Hindlimb muscle (tissue), 1 donor: Measurements from ENCODE around the gene MYOM1. TPM values are rescaled to one million over a fixed set of nuclear protein-coding genes. Genes with fewer than 3 reads are reported as not detected.
"Not testable (repeated sequence)": the region's sequence is repeated elsewhere in the genome, so short reads cannot be mapped to it uniquely, and the experiment has no call there.

Experiments
- DNase-seq: peaks from one replicate; pipeline ENCODE4 v3.0.0-alpha.2; 2013
- polyA plus RNA-seq: library from polyadenylated mRNA; unstranded; fragments of 120-200 nt; gene quantifications from one replicate; pipeline ENCODE4 v1.2.1, GENCODE V29; 2013; ENCODE audit not compliant: insufficient read length

MYOM1 gene
- polyA plus RNA-seq, 1 donor: 679 TPM

DNA sequence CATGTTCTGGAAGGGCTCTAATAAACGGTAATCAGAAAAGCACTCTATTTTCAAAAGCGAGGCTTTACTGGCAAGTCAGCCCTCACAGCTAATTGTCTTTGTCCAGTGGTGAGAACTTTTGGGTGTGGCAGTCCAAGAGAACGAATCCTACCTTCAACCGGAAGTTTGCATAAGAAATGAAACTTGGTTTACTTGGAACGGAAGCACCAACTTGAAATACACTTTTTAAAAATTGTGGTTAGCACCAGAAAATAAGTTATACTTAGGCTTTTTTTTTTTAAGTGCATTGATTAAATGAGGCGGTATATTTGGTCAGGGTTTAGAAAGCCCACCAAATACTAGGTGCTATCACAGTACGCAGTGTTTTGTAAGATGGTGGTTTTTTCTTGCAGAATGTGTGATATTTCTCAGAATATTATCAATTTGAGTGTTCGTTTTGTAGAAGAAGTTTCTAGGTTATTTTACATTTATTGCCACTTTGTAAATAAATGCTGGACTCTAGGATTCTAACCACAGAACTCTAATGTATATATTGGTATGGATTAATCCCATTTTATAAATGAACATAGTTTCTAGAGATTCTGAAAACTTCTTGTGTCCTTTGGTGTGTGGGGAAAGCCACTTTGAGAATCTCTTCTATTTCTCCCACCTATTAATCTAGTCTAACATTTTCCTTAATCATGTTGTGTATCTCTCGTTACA lies 29.0 kb upstream of the MYOM1 start:
- peak; percentile 16 for DNase-seq

DNA sequence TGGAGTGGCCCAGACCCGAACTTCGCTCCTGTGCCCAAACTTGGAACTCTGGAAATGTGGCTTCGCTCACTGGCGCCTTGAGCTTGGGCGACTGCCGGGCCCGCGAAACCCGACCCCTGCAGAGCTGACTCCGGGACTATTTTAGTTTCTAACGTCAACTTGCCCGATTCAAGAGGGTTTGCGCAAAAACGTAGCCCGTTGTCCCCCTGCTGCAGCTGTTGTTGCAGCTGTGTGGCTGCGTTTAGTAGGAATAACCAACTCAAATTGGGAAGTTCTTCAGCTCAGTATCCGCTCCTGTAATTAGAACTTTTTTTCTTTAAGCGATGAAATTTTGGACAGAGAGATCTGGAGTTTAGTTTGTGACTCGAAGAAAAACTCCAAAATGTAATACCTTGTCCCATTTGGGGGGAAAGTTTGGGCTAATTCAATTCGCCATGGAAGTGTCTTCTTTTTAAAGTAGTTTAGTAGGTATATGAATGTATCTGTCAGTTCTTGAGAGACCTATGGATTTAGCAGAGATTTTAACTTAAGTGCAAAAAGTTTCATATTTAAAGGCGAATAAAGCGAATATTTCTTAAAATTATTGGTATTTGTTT lies 28.4 kb upstream of the MYOM1 start:
- DNase-seq: peak; percentile 76

DNA sequence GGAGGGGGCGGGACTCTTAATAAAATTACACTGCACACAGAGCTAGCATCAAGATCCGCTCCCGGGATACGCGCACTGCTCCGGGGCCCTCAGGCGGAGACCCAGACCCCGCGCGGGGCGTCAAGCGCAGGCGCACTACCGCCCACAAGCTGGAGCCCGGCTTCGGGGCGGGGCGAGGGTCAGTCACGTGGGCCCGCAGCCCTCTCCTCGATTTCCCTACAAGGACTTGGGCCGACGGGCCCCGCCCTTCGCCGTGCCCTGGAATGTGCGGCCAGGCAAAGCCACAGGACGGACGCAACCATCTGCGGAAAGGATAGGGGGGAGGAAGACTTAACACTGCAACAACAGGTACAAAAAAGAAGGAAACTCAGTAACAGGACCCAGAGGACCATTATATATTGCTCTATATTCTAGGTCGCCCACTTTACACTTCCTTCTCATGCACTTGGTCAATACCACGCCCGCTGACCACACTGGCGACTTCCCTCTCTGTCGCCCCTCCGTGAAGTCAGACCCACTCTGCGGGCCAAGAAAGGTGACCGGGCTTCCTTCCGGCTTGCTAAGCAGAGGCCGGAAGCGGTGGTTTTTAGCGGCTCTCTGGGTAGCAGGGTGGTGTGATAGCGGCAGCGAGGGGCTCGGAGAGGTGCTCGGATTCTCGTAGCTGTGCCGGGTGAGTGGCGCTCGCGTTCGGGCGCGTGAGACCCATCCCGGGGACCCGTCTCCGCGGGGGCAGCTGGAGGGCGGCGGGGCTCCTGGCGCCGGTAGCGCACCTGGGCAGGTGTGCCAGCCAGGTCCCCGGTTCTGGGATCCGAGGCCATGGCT lies 27.7 kb upstream of the MYOM1 start, which contains the start of gene MYL12A:
Gene MYL12A, plus strand, starts transcription at position 562 of the 822 bp plus-strand sequence. CDS start 5,447 bp downstream, outside the sequence.
- DNase-seq: peak; percentile 98

DNA sequence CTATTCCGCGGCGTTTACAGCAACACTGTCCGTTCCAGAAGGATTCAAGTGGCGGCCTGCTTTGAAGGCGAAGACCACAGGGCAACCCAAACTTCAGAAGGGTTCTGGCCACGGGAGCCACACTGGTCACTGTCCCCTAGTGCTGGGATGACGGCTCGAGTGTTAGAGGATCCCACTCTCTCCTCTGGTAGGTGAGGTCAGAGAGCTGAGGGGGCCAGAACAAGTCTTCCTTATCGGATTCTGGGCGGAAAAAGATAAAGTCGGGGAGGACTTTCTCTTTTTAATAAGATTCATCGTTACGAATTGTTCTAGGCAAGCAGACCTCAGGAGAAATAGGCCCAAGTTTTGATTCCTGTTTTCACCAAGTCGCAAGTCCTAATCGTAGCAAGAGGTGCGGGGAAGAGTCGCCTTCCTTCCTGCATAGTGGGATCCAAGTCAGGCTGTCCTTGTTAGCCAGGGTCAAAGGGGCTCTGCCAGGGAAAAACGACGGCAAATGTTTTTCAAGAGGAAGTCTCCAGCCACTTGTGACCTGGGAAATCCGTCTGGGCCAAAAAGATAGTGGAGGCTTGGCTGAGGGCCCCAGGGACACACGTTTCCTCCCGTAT lies 27.0 kb upstream of the MYOM1 start:
- DNase-seq: peak; percentile 50

DNA sequence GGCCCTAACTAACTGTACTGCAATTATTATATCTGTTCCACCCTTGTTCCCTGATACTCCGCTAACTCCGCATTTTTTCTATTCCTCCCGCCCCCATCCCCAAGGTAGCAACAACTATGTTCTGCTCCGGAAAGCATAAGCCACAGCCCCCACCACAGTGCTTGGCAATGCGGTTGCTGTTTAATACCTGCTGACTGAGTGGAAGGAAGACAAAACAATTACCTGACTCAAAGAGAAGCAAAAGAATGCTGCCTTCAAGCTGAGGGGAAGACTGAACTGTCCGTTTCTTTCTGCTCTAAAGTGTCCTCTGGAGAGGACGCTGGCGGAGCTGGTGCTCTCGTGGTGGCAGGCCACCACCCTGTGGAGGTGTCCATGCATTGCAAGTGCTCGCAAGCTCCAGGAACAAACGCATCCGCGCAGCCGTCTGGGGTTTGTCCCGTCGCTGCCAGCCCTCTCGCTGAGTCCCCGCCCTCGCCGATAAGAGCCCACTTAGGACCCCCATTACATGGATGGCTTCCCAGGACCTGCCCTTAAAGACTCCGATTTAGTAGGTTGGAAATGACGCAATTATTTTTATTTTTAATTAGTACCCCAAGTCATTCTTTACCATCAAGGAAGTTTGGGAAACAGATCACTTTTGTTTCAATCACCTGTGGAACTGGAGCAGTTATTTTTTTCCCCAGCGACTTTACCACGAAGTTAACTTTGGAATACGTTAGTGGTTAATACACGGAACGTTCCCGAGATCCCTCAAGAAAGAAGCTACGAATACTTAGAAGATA lies 26.3 kb upstream of the MYOM1 start:
- peak; percentile 91 for DNase-seq

DNA sequence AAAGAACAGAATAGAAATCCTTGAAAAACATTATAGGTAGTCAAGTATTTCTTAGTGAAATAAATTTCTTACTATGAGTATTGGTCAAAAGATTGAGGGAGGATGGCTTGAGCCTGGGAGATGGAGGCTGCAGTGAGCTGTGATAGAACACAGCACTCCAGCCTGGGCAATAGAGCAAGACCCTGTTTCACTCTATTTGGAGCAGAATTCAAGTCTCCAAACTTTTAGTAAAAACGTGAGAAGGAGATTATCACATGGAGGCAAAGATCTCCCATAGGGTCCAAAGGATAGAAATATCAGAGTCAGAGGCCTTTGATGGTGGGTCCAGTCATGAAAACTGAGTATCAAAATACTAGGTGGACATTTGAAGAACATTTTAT lies 25.4 kb upstream of the MYOM1 start:
- no peak for DNase-seq

DNA sequence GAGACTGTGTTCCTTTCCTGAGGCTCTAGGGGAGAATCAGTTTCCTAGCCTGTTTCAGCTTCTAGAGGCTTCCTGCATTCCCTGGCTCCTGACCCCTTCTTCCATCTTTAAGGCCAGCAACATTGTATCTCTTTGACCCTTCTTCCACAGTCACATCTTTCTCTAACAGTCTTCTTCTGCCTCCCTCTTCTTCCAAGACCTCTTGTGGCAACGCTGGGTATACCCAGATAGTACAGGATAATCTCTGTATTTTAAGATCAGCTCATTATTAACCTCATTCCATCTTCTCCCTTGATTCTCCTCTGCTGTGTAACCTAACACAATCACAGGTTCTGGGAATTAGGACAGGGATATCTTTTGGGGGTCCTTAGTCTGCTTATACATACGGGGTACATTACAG lies 19.0 kb upstream of the MYOM1 start:
- DNase-seq: no peak

DNA sequence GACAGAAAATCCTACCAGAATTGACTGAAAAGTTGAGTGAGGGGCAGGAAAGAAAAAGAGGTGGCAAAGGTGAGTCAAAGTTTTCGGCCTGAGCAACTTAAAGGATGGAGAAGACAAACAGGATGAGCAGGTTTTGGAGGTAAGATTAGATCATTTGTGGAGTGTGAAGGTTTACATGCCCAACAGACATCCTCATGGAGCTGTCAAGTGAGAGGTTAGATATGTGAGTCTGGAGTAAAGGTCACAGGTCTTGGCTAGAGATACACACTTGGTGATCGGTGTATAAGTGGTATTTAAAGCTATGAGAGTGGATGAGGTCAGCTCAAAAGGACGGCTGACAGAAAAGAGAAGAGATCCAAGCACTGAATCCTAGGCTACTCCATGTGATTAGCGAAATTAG lies 16.7 kb upstream of the MYOM1 start:
- DNase-seq: no peak

DNA sequence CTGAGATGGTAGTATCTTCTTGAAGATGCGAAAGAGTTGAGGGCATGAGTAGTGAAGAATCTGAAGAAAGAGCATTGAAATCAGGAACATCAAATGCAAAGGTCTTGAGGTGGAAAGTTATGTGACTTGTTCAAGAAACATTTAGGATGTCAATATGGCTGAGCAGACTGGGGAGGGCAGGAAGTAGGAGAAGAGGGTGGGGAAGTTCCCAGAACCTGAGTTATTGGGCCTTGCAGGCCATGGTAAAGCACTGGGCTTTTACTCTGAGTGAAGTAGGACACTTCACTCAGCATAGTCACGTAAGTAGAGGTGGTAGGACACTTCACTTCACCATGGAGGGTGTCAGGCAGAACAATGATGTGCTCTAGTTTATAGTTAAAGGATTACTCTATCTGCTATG lies 16.1 kb upstream of the MYOM1 start:
- no peak for DNase-seq

DNA sequence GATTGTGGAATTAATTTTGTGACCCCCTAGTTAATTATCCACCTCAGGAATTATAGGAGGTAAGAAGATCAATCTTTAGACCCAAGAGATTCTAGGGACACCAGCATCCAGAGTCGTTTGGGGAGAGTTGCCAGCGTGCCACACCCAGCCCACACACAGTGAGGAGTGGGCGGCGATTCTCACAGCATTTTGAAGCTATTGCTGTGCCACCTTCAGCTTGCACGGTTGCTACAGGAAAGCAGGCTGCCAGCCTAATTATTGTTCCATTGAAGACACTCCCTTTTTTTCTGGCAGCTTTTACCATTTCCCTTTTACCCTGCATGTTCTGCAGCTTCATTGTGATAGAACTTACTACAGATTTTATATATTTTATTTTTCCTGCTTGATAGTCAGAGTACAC lies 14.7 kb upstream of the MYOM1 start:
- DNase-seq: no peak

DNA sequence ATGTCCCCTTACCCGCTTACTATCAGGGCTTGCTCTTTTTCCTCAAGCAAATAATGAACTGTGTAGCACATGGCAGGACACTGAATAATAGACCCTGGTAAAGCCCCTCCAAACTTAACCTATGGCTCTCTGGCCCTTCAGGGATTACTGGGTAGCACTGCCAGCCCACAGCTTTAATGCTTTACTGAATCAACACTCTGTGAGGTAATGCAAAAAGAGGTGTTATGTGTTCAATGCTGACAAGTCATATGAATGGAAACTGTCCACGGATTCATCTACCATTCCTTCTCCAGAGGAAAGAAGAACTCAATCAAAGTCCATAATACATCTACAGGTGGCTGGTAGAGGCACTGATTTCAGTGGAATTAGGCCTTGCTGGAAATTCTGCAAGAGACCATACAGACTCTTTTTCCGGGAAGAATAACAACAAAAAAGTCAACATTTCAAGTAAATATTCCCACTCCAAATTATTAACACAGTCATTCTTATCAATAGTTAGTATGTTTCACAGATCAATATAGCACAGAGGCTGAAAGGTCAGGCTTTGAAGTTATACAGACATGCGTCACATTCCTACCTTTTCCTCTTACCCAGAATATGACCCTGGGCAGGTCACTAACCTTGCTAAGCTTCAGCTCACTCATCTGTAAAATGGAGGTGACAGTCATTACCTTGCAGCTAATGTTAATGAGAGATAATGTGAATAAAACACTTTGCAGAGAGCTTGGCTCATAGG lies 13.8 kb upstream of the MYOM1 start:
- DNase-seq: no peak

DNA sequence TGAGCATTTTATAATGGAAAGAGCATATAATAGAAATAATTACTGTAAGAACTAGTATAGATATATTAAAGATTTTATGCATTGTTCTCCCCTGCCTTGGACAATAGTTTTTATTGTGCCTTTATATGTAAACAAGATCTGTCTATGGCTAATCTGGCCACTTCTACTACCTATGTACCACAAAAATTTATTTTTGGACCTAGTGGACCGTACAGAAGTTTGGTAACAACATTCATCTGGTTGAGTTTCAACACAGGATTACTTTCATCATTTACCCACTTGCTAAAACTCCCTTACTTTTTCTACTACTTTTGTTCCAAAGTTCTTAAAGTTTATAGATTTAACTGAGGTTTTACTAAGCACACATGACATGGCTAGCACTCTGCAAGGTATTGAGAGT lies 13.2 kb upstream of the MYOM1 start:
- DNase-seq: no peak

DNA sequence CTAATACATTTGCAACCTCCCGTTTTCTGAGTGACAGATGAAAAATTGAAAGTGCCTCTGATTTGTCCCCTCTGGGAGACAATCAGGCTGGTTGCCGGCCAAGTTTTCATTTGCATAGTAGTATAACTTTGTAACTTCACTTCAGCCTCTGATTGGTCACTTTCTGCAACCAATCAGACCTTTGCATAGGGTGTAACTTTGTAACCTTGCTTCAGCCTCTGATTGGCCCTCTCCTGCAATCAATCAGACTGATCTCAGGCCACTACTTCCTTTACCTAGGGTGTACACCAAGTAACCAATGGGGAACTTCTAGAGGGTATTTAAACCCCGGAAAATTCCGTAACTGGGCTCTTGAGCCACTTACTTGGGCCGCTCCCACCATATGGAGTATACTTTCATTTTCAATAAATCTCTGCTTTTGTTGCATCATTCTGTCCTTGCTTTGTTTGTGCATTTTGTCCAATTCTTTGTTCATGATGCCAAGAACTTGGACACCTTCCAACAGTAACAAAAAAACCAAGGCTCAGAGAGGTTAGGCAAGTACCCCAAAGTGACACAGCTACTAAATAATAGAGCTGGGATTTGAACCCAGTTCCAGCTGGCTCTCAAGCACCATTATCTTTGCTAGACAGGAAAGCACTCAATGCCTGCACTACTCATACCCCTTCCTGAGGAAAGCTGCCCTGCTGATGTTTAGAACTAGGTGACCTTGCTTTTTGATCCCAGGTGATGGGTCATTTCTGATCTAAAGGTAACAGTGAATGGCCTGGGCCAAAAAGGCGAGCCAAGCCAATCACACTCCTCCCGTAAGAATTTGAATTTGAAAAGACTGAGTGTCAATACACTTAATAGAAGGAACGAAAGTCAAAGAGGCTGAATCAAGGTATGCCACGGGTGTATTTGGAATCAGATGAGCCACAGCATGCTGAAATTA lies 10.9 kb upstream of the MYOM1 start:
- no peak for DNase-seq

DNA sequence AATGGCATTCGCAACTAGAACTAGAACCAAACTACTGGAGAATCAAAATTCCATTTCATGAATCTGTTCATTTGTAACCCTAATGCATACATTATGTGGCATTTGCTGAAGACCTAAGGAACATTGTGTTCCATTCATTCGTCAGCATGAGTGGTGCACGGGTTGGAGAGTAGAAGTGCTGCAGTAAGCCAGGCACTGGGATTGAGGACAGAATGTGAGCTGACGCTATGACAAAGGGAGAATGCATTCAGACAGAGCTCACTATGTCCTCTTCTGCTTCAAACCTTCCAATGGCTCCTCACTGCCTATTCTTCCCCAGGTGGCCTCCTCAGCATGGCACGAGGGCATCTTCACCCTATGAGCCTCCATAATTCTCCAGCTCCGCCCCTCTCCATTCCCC lies 6.3 kb upstream of the MYOM1 start:
- no peak for DNase-seq

DNA sequence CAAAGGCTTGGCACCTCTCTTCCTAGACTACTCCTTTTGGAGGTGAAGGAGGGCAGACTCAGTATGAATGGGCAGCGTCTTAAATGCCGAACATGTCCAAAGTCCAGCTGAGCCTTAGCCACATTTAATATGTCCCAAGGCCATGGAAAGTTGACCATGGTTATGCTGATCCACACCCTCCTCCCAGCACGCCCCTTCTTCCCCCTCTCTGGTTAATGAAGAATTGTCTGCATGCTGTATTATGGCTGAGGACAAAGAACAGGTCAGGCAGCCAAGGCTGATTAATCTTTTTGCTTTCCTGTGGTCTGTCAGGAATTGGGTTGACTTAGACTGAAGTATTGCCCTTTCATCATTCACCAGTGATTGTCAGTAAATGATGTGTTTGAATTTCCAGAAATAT lies 5.8 kb upstream of the MYOM1 start:
- DNase-seq: no peak

DNA sequence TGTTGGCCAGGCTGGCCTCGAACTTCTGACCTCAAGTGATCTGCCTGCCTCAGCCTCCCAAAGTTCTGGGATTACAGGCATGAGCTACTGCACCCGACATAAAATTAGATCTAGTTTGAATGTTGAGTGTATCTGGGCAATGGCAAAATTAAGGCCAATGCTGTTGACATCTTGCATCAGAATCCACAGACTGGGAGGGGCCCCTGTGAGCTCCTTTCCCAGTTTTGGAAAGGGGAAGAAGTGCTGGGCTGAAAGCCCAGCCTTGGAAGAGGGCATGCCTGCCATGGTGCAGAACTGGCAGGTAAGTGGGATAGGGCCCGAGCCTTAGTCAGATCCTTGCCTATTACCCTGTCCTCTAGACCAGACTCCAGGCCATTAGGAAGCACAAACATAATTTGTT lies 4.5 kb upstream of the MYOM1 start:
- no peak for DNase-seq

DNA sequence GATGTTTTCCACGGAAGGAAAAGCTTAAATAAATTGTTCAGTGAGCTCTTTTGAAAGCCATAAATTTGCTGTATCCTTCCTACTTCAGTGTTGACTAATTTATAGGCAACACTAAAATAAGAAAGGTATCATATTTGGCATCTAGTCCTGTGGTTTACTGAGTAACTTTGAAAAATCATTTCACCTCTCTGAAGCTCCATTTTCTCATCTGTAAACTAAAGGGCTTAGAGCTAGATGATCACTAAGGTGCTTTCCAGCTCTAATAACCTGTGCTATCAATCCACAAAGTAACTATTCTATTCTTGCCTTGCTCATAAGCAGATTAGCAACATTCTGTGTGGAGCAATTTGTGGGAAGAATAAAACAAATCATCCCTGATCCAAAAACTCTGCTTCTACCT lies 3.6 kb upstream of the MYOM1 start:
- DNase-seq: no peak

DNA sequence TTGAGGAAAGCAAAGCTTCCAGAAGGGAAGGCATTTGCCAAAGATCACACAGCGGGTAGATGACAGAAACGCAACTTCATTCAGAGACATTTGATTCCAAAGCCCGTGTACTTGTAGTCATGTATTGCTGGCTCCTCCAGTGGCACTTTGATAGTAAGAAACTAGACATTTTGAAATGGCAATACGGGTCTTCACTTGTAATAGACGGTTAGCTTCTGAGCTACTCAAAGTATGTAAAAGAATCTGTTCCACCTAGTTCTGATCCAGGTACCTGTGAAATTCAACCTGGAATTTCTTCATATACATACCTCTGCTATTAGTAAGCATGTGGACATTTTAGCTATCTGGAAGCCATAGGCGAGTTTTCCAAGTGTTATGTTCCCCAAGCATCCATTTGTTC lies 1.7 kb upstream of the MYOM1 start:
- DNase-seq: no peak

DNA sequence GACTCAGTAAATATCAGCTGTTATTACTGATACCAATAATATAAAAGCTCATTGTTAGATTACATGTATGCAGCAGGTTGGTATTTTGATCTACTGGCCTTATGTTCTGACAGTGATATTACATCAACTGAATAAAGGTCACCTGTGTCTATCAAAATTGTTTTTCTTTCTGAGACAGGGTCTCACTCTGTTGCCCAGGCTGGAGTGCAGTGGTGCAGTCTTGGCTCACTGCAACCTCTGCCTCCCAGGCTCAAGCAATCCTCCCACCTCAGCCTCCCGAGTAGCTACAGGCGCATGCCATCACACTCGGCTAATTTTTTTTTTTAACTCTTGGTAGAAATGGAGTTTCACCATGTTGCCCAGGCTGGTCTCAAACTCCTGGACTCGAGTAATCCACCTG lies 1.1 kb upstream of the MYOM1 start:
- DNase-seq: not testable (repeated sequence)

DNA sequence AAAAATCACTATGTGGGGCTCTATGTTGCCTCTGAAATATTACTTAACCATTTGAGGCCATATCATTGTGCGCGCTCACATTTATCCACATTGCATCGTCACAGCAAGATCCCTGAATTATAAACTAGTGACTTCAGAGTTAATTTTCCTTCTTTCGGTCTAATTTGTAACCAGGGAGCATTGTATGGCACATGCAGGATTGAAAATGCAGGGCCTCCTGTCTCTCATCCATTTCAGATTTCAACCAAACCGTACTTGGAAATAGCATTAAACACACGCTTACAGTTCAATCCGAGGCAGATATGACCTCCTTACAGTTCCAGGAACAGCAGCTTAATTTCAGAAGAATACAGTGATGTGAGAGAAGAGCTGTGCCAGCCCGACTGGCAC lies 532 bp downstream of the MYOM1 start:
- DNase-seq: peak; percentile 24

DNA sequence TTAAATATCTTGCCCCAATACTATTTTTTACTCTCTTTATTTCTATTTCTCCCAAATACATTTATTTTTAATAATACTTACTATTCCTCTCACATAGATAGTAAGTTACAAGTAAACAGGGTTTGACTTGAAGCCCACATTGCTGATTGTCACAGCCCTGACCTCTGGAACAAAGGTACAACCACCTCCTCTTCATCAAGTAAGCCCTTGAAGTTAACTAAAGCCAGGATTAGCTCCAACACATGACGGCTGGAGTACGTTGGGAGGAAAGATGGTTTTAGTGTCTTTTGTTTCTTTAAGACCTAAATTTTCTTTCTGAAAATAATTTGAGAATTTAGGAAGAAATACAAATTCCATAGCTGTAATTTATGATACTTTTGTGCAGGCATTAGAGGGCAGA lies 949 bp downstream of the MYOM1 start:
- no peak for DNase-seq
